DOHH2 (cell line): Measurements from ENCODE around the gene FRY.
A peak's percentile ranks its signal among the peaks of the same experiment; 100 is the strongest.
"Not testable (repeated sequence)": the region's sequence is repeated elsewhere in the genome, so short reads cannot be mapped to it uniquely, and the experiment has no call there.

ENCODE experiments used
- H3F3A ChIP-seq: fragments of 200-600 bp; sonication (generic), shearing (Covaris generic); 2 replicates; pipeline ENCODE4 v1.6.0; 2016; ENCODE audit warnings: antibody characterized with exemption, mild to moderate bottlenecking; ENCODE audit not compliant: control insufficient read depth, insufficient read depth
- H3K27ac ChIP-seq: fragments of 200-600 bp; sonication (generic); 2 replicates; pipeline ENCODE4 v1.5.1; 2014; ENCODE audit warnings: low read depth, mild to moderate bottlenecking, low read length, moderate library complexity
- H3K27me3 ChIP-seq: fragments of 200-600 bp; sonication (generic); 2 replicates; pipeline ENCODE4 v1.6.1; 2014; ENCODE audit warnings: mild to moderate bottlenecking, low read length, mixed read lengths; ENCODE audit not compliant: control insufficient read depth
- H3K36me3 ChIP-seq: fragments of 200-600 bp; sonication (generic); 2 replicates; pipeline ENCODE4 v1.6.1; 2014; ENCODE audit warnings: mild to moderate bottlenecking, low read length, moderate library complexity, mixed read lengths; ENCODE audit not compliant: control insufficient read depth
- H3K4me1 ChIP-seq: fragments of 200-600 bp; sonication (generic); 2 replicates; pipeline ENCODE4 v1.6.1; 2014; ENCODE audit warnings: mild to moderate bottlenecking, low read length, mixed read lengths; ENCODE audit not compliant: control insufficient read depth
- H3K4me2 ChIP-seq: fragments of 200-600 bp; sonication (generic); 2 replicates; pipeline ENCODE4 v1.6.0; 2014; ENCODE audit warnings: mild to moderate bottlenecking, low read length, moderate library complexity
- H3K4me3 ChIP-seq: fragments of 200-600 bp; sonication (generic); 2 replicates; pipeline ENCODE4 v1.5.1; 2014; ENCODE audit warnings: mild to moderate bottlenecking, low read length, mixed read lengths
- H3K79me2 ChIP-seq: fragments of 200-600 bp; sonication (generic); 2 replicates; pipeline ENCODE4 v1.6.1; 2014; ENCODE audit warnings: mild to moderate bottlenecking, low read length, mixed read lengths; ENCODE audit not compliant: control insufficient read depth
- H3K9me2 ChIP-seq: fragments of 200-600 bp; sonication (generic); replicated peaks from 2 replicates; pipeline ENCODE4 v1.6.1; 2014; ENCODE audit warnings: mild to moderate bottlenecking, low read length, mixed read lengths; ENCODE audit not compliant: control insufficient read depth
- H3K9me3 ChIP-seq: fragments of 200-600 bp; sonication (generic); 2 replicates; pipeline ENCODE4 v1.6.1; 2014; ENCODE audit warnings: antibody characterized with exemption, low read length, mixed read lengths; ENCODE audit not compliant: control insufficient read depth, insufficient read depth
- H4K20me1 ChIP-seq: fragments of 200-600 bp; sonication (generic); 2 replicates; pipeline ENCODE4 v1.6.0; 2014; ENCODE audit warnings: low read depth, mild to moderate bottlenecking, antibody characterized with exemption, low read length, moderate library complexity; ENCODE audit not compliant: control insufficient read depth, insufficient read depth
- CTCF ChIP-seq: fragments of 200-600 bp; sonication (generic); IDR thresholded peaks from one replicate; pipeline ENCODE4 v1.5.1; 2014; ENCODE audit warnings: antibody characterized with exemption, mild to moderate bottlenecking, low read depth, low read length; ENCODE audit not compliant: poor library complexity, severe bottlenecking
- EZH2phosphoT487 ChIP-seq: fragments of 200-600 bp; sonication (generic); IDR thresholded peaks from 2 replicates; pipeline ENCODE4 v1.6.1; 2017; ENCODE audit warnings: borderline replicate concordance, mild to moderate bottlenecking, antibody characterized with exemption, low read length, moderate library complexity, mixed read lengths

Gene FRY

GRCh38 chr13:32056316-32056715, 24.7 kb downstream of the FRY start:
- Histone ChIP-seq H3F3A (peaks cover 4% of the 10 kb centered on the region; the same call in 1 of the 2 replicates), H4K20me1 (no peaks in the 10 kb centered on the region), H3K4me1 (peaks cover 67% of the 10 kb centered on the region), H3K27ac (no peak overlapping the region), H3K79me2 (peaks cover 65% of the 10 kb centered on the region), H3K9me2 (no peaks in the 10 kb centered on the region), H3K4me3 (no peak overlapping the region), H3K27me3 (no peaks in the 10 kb centered on the region), H3K9me3 (no peaks in the 10 kb centered on the region), H3K36me3 (peaks cover 18% of the 10 kb centered on the region), H3K4me2 (no peak overlapping the region)
- TF ChIP-seq EZH2phosphoT487 (no peak), CTCF (no peak)

GRCh38 chr13:32057325-32057724, 25.8 kb downstream of the FRY start:
- H3K79me2 ChIP-seq = peaks cover 64% of the 10 kb centered on the region
- H3F3A ChIP-seq, H3K27me3 ChIP-seq, H3K9me3 ChIP-seq, H3K4me2 ChIP-seq, H3K4me3 ChIP-seq, H4K20me1 ChIP-seq, H3K9me2 ChIP-seq, H3K27ac ChIP-seq: not testable (repeated sequence)
- peaks cover 12% of the 10 kb centered on the region; the same call in 1 of the 2 replicates for H3K36me3 ChIP-seq
- H3K4me1 ChIP-seq = peaks cover 73% of the 10 kb centered on the region

GRCh38 chr13:32059511-32059984, 28.0 kb downstream of the FRY start:
- Histone ChIP-seq H3K4me3 (no peak overlapping the region), H3K27ac (no peak overlapping the region), H3K9me2 (no peaks in the 10 kb centered on the region), H3K4me1 (peaks cover 65% of the 10 kb centered on the region), H3F3A (peaks cover 8% of the 10 kb centered on the region; the same call in 1 of the 2 replicates), H3K27me3 (no peaks in the 10 kb centered on the region), H3K79me2 (peaks cover 70% of the 10 kb centered on the region), H3K4me2 (peak overlapping the region; percentile 54), H3K36me3 (peaks cover 15% of the 10 kb centered on the region; the same call in 1 of the 2 replicates), H4K20me1 (no peaks in the 10 kb centered on the region), H3K9me3 (no peaks in the 10 kb centered on the region)
- no peak for TF ChIP-seq CTCF
- no peak for TF ChIP-seq EZH2phosphoT487

- Histone ChIP-seq H3K4me2 (peak overlapping the region; percentile 54), H3K36me3 (peaks cover 15% of the 10 kb centered on the region; the same call in 1 of the 2 replicates), H3K4me1 (peaks cover 61% of the 10 kb centered on the region), H3K27ac (no peak overlapping the region), H3K79me2 (peaks cover 70% of the 10 kb centered on the region), H3F3A (0 out of 2 replicates have a peak, but pooled peaks cover 4% of the 10 kb centered on the region), H4K20me1 (no peaks in the 10 kb centered on the region), H3K4me3 (peak overlapping the region; percentile 23; the same call in 1 of the 2 replicates), H3K9me3 (no peaks in the 10 kb centered on the region), H3K9me2 (no peaks in the 10 kb centered on the region), H3K27me3 (no peaks in the 10 kb centered on the region)
- TF ChIP-seq EZH2phosphoT487 (no peak), CTCF (no peak)
Observed at GRCh38 chr13:32060401-32060878, 28.9 kb downstream of the FRY start.
